PC-9 (cell line): ENCODE measurements around the gene HKDC1. TPM values are rescaled to one million over a fixed set of nuclear protein-coding genes. Genes with fewer than 3 reads are reported as not detected.
"Not testable (repeated sequence)": the region's sequence is repeated elsewhere in the genome, so short reads cannot be mapped to it uniquely, and the experiment has no call there.

ENCODE experiments used
- Bru-seq: library from RNA; stranded (reverse); fragments of 400-500 nt; gene quantifications from one replicate; lab custom pipeline; 2021; lab: Mats Ljungman, UMichigan
- BruChase-seq, 2 experiments: library from RNA; stranded (reverse); fragments of 400-500 nt; gene quantifications; one replicate each; lab custom pipeline; 2021; lab: Mats Ljungman, UMichigan
- BruUV-seq: library from RNA; stranded (reverse); fragments of 400-500 nt; replicated peaks from 2 replicates; lab custom pipeline; 2021; lab: Mats Ljungman, UMichigan
- CTCF ChIA-PET: fragments of 300-600 bp; sonication (Branson Sonifier 250); formaldehyde crosslinking; loops from one replicate; lab custom pipeline; 2022; ENCODE audit warnings: antibody characterized with exemption; lab: Charles Lee
- POLR2A ChIA-PET: fragments of 300-600 bp; sonication (Branson Sonifier 250); formaldehyde crosslinking; loops from one replicate; lab custom pipeline; 2022; ENCODE audit warnings: antibody characterized with exemption; ENCODE audit not compliant: unreplicated experiment; lab: Charles Lee
- DNase-seq, 2 experiments: peaks; one replicate each; pipeline versions ENCODE4 v3.0.0 to v3.0.0-alpha.2; 2015 to 2022; ENCODE audit warnings: mixed read lengths in 1 of 2
- H2AFZ ChIP-seq: fragments of 200-600 bp; sonication (generic); 2 replicates; pipeline ENCODE4 v1.8.1; 2017; ENCODE audit warnings: antibody characterized with exemption
- H3F3A ChIP-seq: fragments of 200-600 bp; sonication (generic); 2 replicates; pipeline ENCODE4 v1.8.1; 2017; ENCODE audit warnings: antibody characterized with exemption, mild to moderate bottlenecking, low read depth; ENCODE audit not compliant: insufficient read depth
- H3K27ac ChIP-seq: fragments of 200-600 bp; sonication (generic); 2 replicates; pipeline ENCODE4 v1.6.1; 2016; ENCODE audit warnings: mixed run types
- H3K27me3 ChIP-seq: fragments of 200-600 bp; sonication (generic); 2 replicates; pipeline ENCODE4 v1.6.1; 2016; ENCODE audit warnings: low read depth, mixed run types; ENCODE audit not compliant: insufficient read depth
- H3K36me3 ChIP-seq: fragments of 200-600 bp; sonication (generic); 2 replicates; pipeline ENCODE4 v1.6.1; 2016; ENCODE audit warnings: low read depth, mixed run types
- H3K4me1 ChIP-seq: fragments of 200-600 bp; sonication (generic); replicated peaks from 2 replicates; pipeline ENCODE4 v1.6.1; 2016; ENCODE audit warnings: mixed run types; ENCODE audit not compliant: insufficient read depth
- H3K4me2 ChIP-seq: fragments of 200-600 bp; sonication (generic); 2 replicates; pipeline ENCODE4 v1.6.1; 2017; ENCODE audit warnings: mixed run types
- H3K4me3 ChIP-seq: fragments of 200-600 bp; sonication (generic); 2 replicates; pipeline ENCODE4 v1.6.1; 2016; ENCODE audit warnings: mixed run types
- H3K79me2 ChIP-seq: fragments of 200-600 bp; sonication (generic); 2 replicates; pipeline ENCODE4 v1.6.1; 2017; ENCODE audit warnings: low read depth, mixed run types
- H3K9me2 ChIP-seq: fragments of 200-600 bp; sonication (generic); 2 replicates; pipeline ENCODE4 v1.8.1; 2017; ENCODE audit warnings: mild to moderate bottlenecking; ENCODE audit not compliant: insufficient read depth
- H3K9me3 ChIP-seq: fragments of 200-600 bp; sonication (generic); 2 replicates; pipeline ENCODE4 v1.8.1; 2016; ENCODE audit warnings: low read depth; ENCODE audit not compliant: insufficient read depth
- H4K20me1 ChIP-seq: fragments of 200-600 bp; sonication (generic); 2 replicates; pipeline ENCODE4 v1.8.1; 2017; ENCODE audit not compliant: insufficient read depth
- CTCF ChIP-seq: fragments of 200-600 bp; sonication (generic); conservative IDR thresholded peaks from 2 replicates; pipeline ENCODE4 v1.6.1; 2017; ENCODE audit warnings: mixed run types, antibody characterized with exemption, mild to moderate bottlenecking, moderate library complexity
- EZH2 ChIP-seq: fragments of 200-600 bp; sonication (generic); IDR thresholded peaks from 2 replicates; pipeline ENCODE4 v1.8.0; 2017; ENCODE audit warnings: antibody characterized with exemption, low read depth
- intact Hi-C: fragments of 100-400 bp; cut with micrococcal nuclease; formaldehyde crosslinking; loops from one replicate; pipeline ENCODE4 v1.10.0; 2022; ENCODE audit not compliant: unreplicated experiment
- long read RNA-seq: library from polyadenylated mRNA; stranded (forward); transcript quantifications from one replicate; pipeline ENCODE4 v2.0.0, GENCODE V29; 2022
- total RNA-seq: library from RNA; stranded (reverse); gene quantifications from 2 replicates; pipeline ENCODE4 v1.2.3, GENCODE V29; 2021

The HKDC1 gene
- 173 and 178 TPM in 2 replicates for total RNA-seq
- Bru-seq, nascent RNA: percentile 96 among the genes with signal in this experiment
- BruChase-seq, experiment 1, labeled RNA remaining after a 2-hour chase: percentile 94 among the genes with signal in this experiment
- BruChase-seq, experiment 2, labeled RNA remaining after a 6-hour chase: percentile 95 among the genes with signal in this experiment
- long read RNA-seq, transcript HKDC1-201 (18 exons, 3,689 nt): major isoform, 14 of 277 reads
- long read RNA-seq, partial matches to known transcripts: 205 of 277 reads
- long read RNA-seq, other reads (novel, unspliced or antisense): 55 of 277 reads

DNA sequence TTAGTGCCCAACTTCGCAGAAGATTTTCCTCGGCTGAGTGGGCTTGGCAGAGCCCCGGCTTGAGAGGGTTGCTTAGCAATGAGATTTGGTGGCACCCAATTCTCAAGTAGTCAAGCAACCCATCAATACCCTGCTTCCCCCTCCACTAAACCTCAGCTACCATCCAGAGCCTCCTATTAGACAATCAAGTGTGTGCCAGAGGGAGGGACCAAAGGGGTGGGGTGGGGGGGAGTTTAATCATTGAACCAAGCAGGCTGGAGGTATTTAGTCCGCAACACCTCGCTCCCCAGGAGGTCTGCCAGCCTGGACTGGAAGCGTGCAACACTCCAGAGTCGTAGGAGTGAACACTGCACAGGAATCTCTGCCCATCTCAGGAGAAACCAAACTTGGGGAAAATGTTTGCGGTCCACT is at the start of gene HKDC1:
Gene HKDC1 (plus strand): TSS at position 292 of the 411 bp plus-strand sequence. CDS start 104 bp downstream, at position 396.
- Histone ChIP-seq H3K36me3 (peaks cover 17% of the 10 kb centered on the region; the same call in 1 of the 2 replicates), H3K4me3 (no peak within 1 kb of the TSS), H3K4me1 (peaks cover 70% of the 10 kb centered on the region), H3K79me2 (0 out of 2 replicates have a peak, but pooled peaks cover 3% of the 10 kb centered on the region), H3K27ac (peak within 1 kb of the TSS; percentile 98), H2AFZ (no peak within 1 kb of the TSS), H3K9me3 (no peaks in the 10 kb centered on the region), H4K20me1 (no peaks in the 10 kb centered on the region), H3K4me2 (no peak within 1 kb of the TSS), H3F3A (peaks cover 56% of the 10 kb centered on the region), H3K27me3 (no peaks in the 10 kb centered on the region), H3K9me2 (no peaks in the 10 kb centered on the region)
- no peak for DNase-seq
- POLR2A ChIA-PET: no interaction called here
- CTCF ChIA-PET: interaction anchor here (0.6 to 0.7 kb wide), 2 partner anchors 9 to 572 kb away, joined by 3 read pairs; no protein-coding TSS in a partner anchor
- TF ChIP-seq CTCF (no peak), EZH2 (no peak)
- intact Hi-C loops: no loop called here
- no TSS peak for BruUV-seq

DNA sequence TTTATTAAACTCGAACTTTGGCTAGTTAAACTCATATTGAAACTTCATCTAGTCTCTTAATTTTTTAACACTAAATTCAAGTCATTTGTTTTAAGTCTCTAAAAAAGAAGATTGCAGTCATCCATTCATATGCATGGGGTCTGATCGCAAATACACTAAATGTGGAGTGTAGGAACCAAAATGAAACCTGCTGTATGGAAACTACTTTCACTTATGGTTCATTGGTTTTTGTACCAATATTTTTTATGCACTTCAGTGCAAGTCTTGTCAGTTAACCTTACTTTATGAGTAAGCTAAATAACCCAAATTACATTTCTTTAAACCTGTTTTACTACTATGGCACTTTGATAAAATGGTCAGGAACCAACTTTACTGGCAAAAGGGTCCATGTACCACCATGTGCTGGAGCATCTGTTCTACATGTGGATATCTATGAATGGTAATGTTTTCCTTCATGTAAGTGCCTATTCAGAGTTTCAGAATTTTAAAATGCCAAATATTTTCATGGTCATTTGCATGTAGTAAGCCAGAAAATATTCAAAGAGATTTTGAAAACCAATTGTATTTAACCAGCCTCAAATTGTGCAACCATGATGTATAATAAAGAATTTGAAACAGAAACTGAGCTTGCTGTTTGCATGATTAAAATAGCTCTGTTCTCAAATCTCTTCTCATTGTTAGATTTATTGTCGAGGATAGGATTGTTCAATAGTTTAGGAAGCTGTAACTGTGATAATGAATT is 47.7 kb upstream of the HKDC1 start:
- intact Hi-C loops: no loop called here
- no peaks in the 10 kb centered on the region for H3K27me3 ChIP-seq
- H3K4me3 ChIP-seq: no peak overlapping the region
- 0 out of 2 replicates have a peak, but pooled peaks cover 26% of the 10 kb centered on the region for H3K36me3 ChIP-seq
- H3K9me2 ChIP-seq: no peaks in the 10 kb centered on the region
- H3F3A ChIP-seq: peaks cover 31% of the 10 kb centered on the region; the same call in 1 of the 2 replicates
- CTCF ChIA-PET: no interaction called here
- DNase-seq: no peak
- H3K4me2 ChIP-seq: no peak overlapping the region
- POLR2A ChIA-PET: no interaction called here
- no peak overlapping the region for H3K27ac ChIP-seq
- no peaks in the 10 kb centered on the region for H3K4me1 ChIP-seq
- TF ChIP-seq CTCF (no peak), EZH2 (no peak)
- BruUV-seq: no TSS peak
- H2AFZ ChIP-seq: no peak overlapping the region
- H4K20me1 ChIP-seq: peaks cover 5% of the 10 kb centered on the region; the same call in 1 of the 2 replicates
- H3K79me2 ChIP-seq: no peaks in the 10 kb centered on the region
- H3K9me3 ChIP-seq: no peaks in the 10 kb centered on the region

GRCh38 chr10:69175326-69175725 is 44.8 kb upstream of the HKDC1 start:
- BruUV-seq, POLR2A ChIA-PET, H3K79me2 ChIP-seq, H4K20me1 ChIP-seq, H3K27me3 ChIP-seq, H3K9me2 ChIP-seq, H3K9me3 ChIP-seq, CTCF ChIA-PET, H2AFZ ChIP-seq, H3K4me2 ChIP-seq, DNase-seq, H3K4me3 ChIP-seq, intact Hi-C loops, H3K27ac ChIP-seq, H3K4me1 ChIP-seq: not testable (repeated sequence)
- peaks cover 31% of the 10 kb centered on the region; the same call in 1 of the 2 replicates for H3F3A ChIP-seq
- 0 out of 2 replicates have a peak, but pooled peaks cover 12% of the 10 kb centered on the region for H3K36me3 ChIP-seq
